Esophagus squamous epithelium (tissue), 4 donors: ENCODE measurements around the gene PVR.
A peak's percentile ranks its signal among the peaks of the same experiment; 100 is the strongest.

Experiments
- CTCF ChIP-seq, 6 experiments: fragments of 450-650 bp in 4 of 6; fragments of 200-600 bp in 2 of 6; sonication (generic) in 2 of 6; IDR thresholded peaks; one replicate each; pipeline ENCODE4 v1.5.1; 2016 to 2019; ENCODE audit warnings: antibody characterized with exemption in 6 of 6, mild to moderate bottlenecking in 4 of 6, moderate library complexity in 4 of 6
- POLR2A ChIP-seq, 4 donors: fragments of 450-650 bp; IDR thresholded peaks; one replicate each; pipeline ENCODE4 v1.6.1; 2017; ENCODE audit warnings: antibody characterized with exemption in 4 of 4, mild to moderate bottlenecking in 4 of 4, moderate library complexity in 3 of 4

- TF ChIP-seq CTCF (IDR thresholded peaks at IDR 0.05): peak; percentile 58 to 90 (median 75)
- TF ChIP-seq POLR2A (IDR thresholded peaks at IDR 0.05): no peak
These were observed 10.5 kb downstream of the PVR start for GRCh38 chr19:44653977-44654774.
